NCI-H1417 treated with DMSO at 0.1 percent for 48 hours (cell line): ENCODE results near the gene IFNA10.
"Not testable (repeated sequence)": the region's sequence is repeated elsewhere in the genome, so short reads cannot be mapped to it uniquely, and the experiment has no call there.

Experiments used
- DNase-seq: peaks from one replicate; lab custom pipeline; 2025; lab: John Stamatoyannopoulos, UW

The IFNA10 gene

GRCh38 chr9:21194867-21195776 is 11.8 kb downstream of the IFNA10 start:
- not testable (repeated sequence) for DNase-seq

GRCh38 chr9:21187487-21187886 is 19.5 kb downstream of the IFNA10 start, which contains the start of gene IFNA4:
Gene IFNA4 (minus strand): TSS chr9:21187587. CDS start chr9:21187531, 56 bp downstream.
- not testable (repeated sequence) for DNase-seq

GRCh38 chr9:21182810-21183736 is 23.9 kb downstream of the IFNA10 start:
- not testable (repeated sequence) for DNase-seq

GRCh38 chr9:21174671-21175070 is 32.3 kb downstream of the IFNA10 start:
- DNase-seq = no peak

GRCh38 chr9:21172156-21172555 is 34.8 kb downstream of the IFNA10 start:
- DNase-seq = no peak

GRCh38 chr9:21171351-21171750 is 35.6 kb downstream of the IFNA10 start:
- no peak for DNase-seq

GRCh38 chr9:21166560-21166959 is 40.4 kb downstream of the IFNA10 start, which contains the start of gene IFNA21:
Gene IFNA21 (minus strand): TSS chr9:21166660. CDS start chr9:21166612, 48 bp downstream.
- DNase-seq = not testable (repeated sequence)

GRCh38 chr9:21165516-21165915 is 41.4 kb downstream of the IFNA10 start:
- no peak for DNase-seq

GRCh38 chr9:21160178-21160577 is 46.8 kb downstream of the IFNA10 start:
- DNase-seq = no peak
